HG03025 (cell line): ENCODE data around the gene NPFFR1.
"Not testable (repeated sequence)": the region's sequence is repeated elsewhere in the genome, so short reads cannot be mapped to it uniquely, and the experiment has no call there.

Source experiments
- ATAC-seq: cut with Tn5 transposase; IDR thresholded peaks from one replicate; pipeline ENCODE4 v1.9.1; 2021; ENCODE audit warnings: mild to moderate bottlenecking, moderate library complexity; ENCODE audit not compliant: unreplicated experiment, low FRiP score

The NPFFR1 gene

GRCh38 chr10:70265032-70265689 is 18.6 kb downstream of the NPFFR1 start:
- ATAC-seq = no peak

- no peak for ATAC-seq
Measured at GRCh38 chr10:70260734-70261133, 23.1 kb downstream of the NPFFR1 start.

GRCh38 chr10:70260259-70260658 is 23.5 kb downstream of the NPFFR1 start:
- no peak for ATAC-seq

GRCh38 chr10:70258216-70258615 is 25.6 kb downstream of the NPFFR1 start:
- no peak for ATAC-seq

- ATAC-seq = not testable (repeated sequence)
Measured at GRCh38 chr10:70257816-70258215, 26.0 kb downstream of the NPFFR1 start.

GRCh38 chr10:70256463-70256862 is 27.3 kb downstream of the NPFFR1 start:
- ATAC-seq = no peak

- ATAC-seq = no peak
Measured at GRCh38 chr10:70255329-70256299, 28.2 kb downstream of the NPFFR1 start.

GRCh38 chr10:70254778-70255328 is 29.0 kb downstream of the NPFFR1 start:
- ATAC-seq = no peak

- no peak for ATAC-seq
Measured at GRCh38 chr10:70253878-70254765, 29.7 kb downstream of the NPFFR1 start.

- no peak for ATAC-seq
Measured at GRCh38 chr10:70250961-70251680, 32.7 kb downstream of the NPFFR1 start.

GRCh38 chr10:70247360-70247759 is 36.4 kb downstream of the NPFFR1 start:
- ATAC-seq = no peak

GRCh38 chr10:70241081-70241480 is 42.7 kb downstream of the NPFFR1 start:
- no peak for ATAC-seq

GRCh38 chr10:70239986-70240385 is 43.8 kb downstream of the NPFFR1 start:
- not testable (repeated sequence) for ATAC-seq

GRCh38 chr10:70239077-70239976 is 44.5 kb downstream of the NPFFR1 start:
- ATAC-seq = not testable (repeated sequence)

- ATAC-seq = not testable (repeated sequence)
Measured at GRCh38 chr10:70237958-70238536, 45.8 kb downstream of the NPFFR1 start.

- no peak for ATAC-seq
Measured at GRCh38 chr10:70234668-70235447, 48.9 kb downstream of the NPFFR1 start.

GRCh38 chr10:70233939-70234300 is 49.9 kb downstream of the NPFFR1 start:
- ATAC-seq = no peak
